Ishikawa (cell line): Measurements from ENCODE around the gene GFOD2.

Experiments used
- EP300 ChIP-seq: IDR thresholded peaks from 2 replicates; pipeline ENCODE4 v1.6.1; 2012; ENCODE audit warnings: borderline replicate concordance
- MAX ChIP-seq: IDR thresholded peaks from 2 replicates; pipeline ENCODE4 v1.6.1; 2012
- RAD21 ChIP-seq: IDR thresholded peaks from 2 replicates; pipeline ENCODE4 v1.6.1; 2012; ENCODE audit warnings: low read depth
- TAF1 ChIP-seq: IDR thresholded peaks from 2 replicates; pipeline ENCODE4 v1.6.1; 2012; ENCODE audit warnings: low read depth, mild to moderate bottlenecking
- TCF12 ChIP-seq: IDR thresholded peaks from 2 replicates; pipeline ENCODE4 v1.6.1; 2012; ENCODE audit warnings: low read depth
- USF1 ChIP-seq: IDR thresholded peaks from 2 replicates; pipeline ENCODE4 v1.6.1; 2012
- YY1 ChIP-seq: IDR thresholded peaks from 2 replicates; pipeline ENCODE4 v1.6.1; 2012; ENCODE audit warnings: low read depth
- TF ChIP-seq, protein P1 (sequence below): IDR thresholded peaks from 2 replicates; pipeline ENCODE4 v1.6.1; 2012; ENCODE audit warnings: low read depth, mild to moderate bottlenecking

- TF ChIP-seq YY1 = no peak
- TF ChIP-seq TCF12 = no peak
- no peak for TF ChIP-seq RAD21
- TF ChIP-seq TAF1 = no peak
- TF ChIP-seq, protein P1, sequence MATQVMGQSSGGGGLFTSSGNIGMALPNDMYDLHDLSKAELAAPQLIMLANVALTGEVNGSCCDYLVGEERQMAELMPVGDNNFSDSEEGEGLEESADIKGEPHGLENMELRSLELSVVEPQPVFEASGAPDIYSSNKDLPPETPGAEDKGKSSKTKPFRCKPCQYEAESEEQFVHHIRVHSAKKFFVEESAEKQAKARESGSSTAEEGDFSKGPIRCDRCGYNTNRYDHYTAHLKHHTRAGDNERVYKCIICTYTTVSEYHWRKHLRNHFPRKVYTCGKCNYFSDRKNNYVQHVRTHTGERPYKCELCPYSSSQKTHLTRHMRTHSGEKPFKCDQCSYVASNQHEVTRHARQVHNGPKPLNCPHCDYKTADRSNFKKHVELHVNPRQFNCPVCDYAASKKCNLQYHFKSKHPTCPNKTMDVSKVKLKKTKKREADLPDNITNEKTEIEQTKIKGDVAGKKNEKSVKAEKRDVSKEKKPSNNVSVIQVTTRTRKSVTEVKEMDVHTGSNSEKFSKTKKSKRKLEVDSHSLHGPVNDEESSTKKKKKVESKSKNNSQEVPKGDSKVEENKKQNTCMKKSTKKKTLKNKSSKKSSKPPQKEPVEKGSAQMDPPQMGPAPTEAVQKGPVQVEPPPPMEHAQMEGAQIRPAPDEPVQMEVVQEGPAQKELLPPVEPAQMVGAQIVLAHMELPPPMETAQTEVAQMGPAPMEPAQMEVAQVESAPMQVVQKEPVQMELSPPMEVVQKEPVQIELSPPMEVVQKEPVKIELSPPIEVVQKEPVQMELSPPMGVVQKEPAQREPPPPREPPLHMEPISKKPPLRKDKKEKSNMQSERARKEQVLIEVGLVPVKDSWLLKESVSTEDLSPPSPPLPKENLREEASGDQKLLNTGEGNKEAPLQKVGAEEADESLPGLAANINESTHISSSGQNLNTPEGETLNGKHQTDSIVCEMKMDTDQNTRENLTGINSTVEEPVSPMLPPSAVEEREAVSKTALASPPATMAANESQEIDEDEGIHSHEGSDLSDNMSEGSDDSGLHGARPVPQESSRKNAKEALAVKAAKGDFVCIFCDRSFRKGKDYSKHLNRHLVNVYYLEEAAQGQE = no peak
- no peak for TF ChIP-seq EP300
- TF ChIP-seq MAX = no peak
- no peak for TF ChIP-seq USF1
These were observed 17.7 kb downstream of the GFOD2 start for GRCh38 chr16:67701420-67701819.
